ENCODE measurements around the gene MAMLD1.

DNA sequence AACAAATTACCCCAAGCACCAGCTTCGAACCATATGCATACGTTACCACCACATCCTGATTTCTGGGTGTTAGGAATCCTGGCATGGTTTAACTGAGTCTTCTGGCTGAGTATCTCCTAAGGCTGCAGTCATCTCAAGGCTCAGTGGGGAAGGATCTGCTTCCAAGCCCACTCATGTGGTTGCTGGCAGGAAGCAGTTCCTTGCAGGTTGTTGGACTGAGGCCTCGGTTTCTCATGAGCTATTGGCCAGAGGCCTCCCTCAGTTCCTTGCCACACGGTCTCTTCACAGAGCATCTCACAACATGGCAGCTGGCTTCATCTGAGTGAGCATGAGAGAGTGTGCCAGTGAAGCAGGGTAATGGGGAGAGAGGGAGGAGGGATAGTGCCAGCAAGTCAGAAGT is 109.2 kb downstream of the MAMLD1 start:
- TF ChIP-seq POLR2A (IDR thresholded peaks at IDR 0.05; ENCODE audit: low read depth, low read length), result no peak
- no peak for TF ChIP-seq TAF1 (IDR thresholded peaks at IDR 0.05; ENCODE audit: low read depth, low read length)
- no peak for TF ChIP-seq SPI1 (IDR thresholded peaks at IDR 0.05; ENCODE audit: low read depth, low read length)
- no peak for TF ChIP-seq POLR2AphosphoS5 (IDR thresholded peaks at IDR 0.05; ENCODE audit: low read depth, low read length)
